BE2C (cell line): ENCODE data around the gene CXCL14.

ENCODE experiments used
- DNase-seq: peaks from one replicate; pipeline ENCODE4 v3.0.0-alpha.2; 2020
- H3K27me3 ChIP-seq: fragments of 250-450 bp; sonication (Bioruptor Pico); 2 replicates; pipeline ENCODE4 v1.5.1; 2020; ENCODE audit warnings: mild to moderate bottlenecking
- H3K36me3 ChIP-seq: fragments of 250-450 bp; sonication (Bioruptor Pico); 2 replicates; pipeline ENCODE4 v1.5.1; 2020; ENCODE audit warnings: mild to moderate bottlenecking
- H3K4me1 ChIP-seq: fragments of 250-450 bp; sonication (Bioruptor Pico); 2 replicates; pipeline ENCODE4 v1.5.1; 2020
- H3K4me3 ChIP-seq: 2 replicates; pipeline ENCODE4 v1.5.1; 2011; ENCODE audit warnings: low read depth, low read length
- H3K9me3 ChIP-seq: fragments of 250-450 bp; sonication (Bioruptor Pico); 2 replicates; pipeline ENCODE4 v1.5.1; 2020
- CTCF ChIP-seq: IDR thresholded peaks from 2 replicates; pipeline ENCODE4 v1.5.1; 2012; ENCODE audit warnings: mild to moderate bottlenecking, low read depth, low read length

Gene CXCL14

GRCh38 chr5:135605221-135605620 is 26.4 kb upstream of the CXCL14 start:
- no peak for DNase-seq
- no peak for TF ChIP-seq CTCF
- H3K4me3 ChIP-seq, result no peak overlapping the region
- no peaks in the 10 kb centered on the region for H3K36me3 ChIP-seq
- H3K4me1 ChIP-seq, result no peaks in the 10 kb centered on the region
- H3K27me3 ChIP-seq, result peaks cover 4% of the 10 kb centered on the region; the same call in 1 of the 2 replicates
- no peaks in the 10 kb centered on the region for H3K9me3 ChIP-seq

GRCh38 chr5:135604056-135604455 is 25.3 kb upstream of the CXCL14 start:
- no peak for DNase-seq
- no peak for TF ChIP-seq CTCF
- Histone ChIP-seq H3K4me1 (no peaks in the 10 kb centered on the region), H3K27me3 (peaks cover 4% of the 10 kb centered on the region; the same call in 1 of the 2 replicates), H3K36me3 (no peaks in the 10 kb centered on the region), H3K9me3 (no peaks in the 10 kb centered on the region), H3K4me3 (no peak overlapping the region)

GRCh38 chr5:135602882-135603721 is 24.3 kb upstream of the CXCL14 start:
- Histone ChIP-seq H3K4me3 (no peak overlapping the region), H3K4me1 (no peaks in the 10 kb centered on the region), H3K36me3 (no peaks in the 10 kb centered on the region), H3K9me3 (no peaks in the 10 kb centered on the region), H3K27me3 (peaks cover 4% of the 10 kb centered on the region; the same call in 1 of the 2 replicates)
- no peak for DNase-seq
- no peak for TF ChIP-seq CTCF

GRCh38 chr5:135601466-135601865 is 22.7 kb upstream of the CXCL14 start:
- no peaks in the 10 kb centered on the region for H3K4me1 ChIP-seq
- no peak for TF ChIP-seq CTCF

GRCh38 chr5:135600971-135601381 is 22.2 kb upstream of the CXCL14 start:
- Histone ChIP-seq H3K27me3 (peaks cover 4% of the 10 kb centered on the region), H3K4me1 (no peaks in the 10 kb centered on the region), H3K4me3 (no peak overlapping the region), H3K9me3 (no peaks in the 10 kb centered on the region), H3K36me3 (no peaks in the 10 kb centered on the region)
- TF ChIP-seq CTCF, result no peak
- DNase-seq, result no peak

More at GRCh38 chr5:135601466-135601865, 22.7 kb upstream of the CXCL14 start:
- DNase-seq, result no peak
- Histone ChIP-seq H3K27me3 (peaks cover 4% of the 10 kb centered on the region), H3K9me3 (no peaks in the 10 kb centered on the region), H3K36me3 (no peaks in the 10 kb centered on the region), H3K4me3 (no peak overlapping the region)

GRCh38 chr5:135600152-135600570 is 21.4 kb upstream of the CXCL14 start:
- Histone ChIP-seq H3K4me1 (no peaks in the 10 kb centered on the region), H3K36me3 (no peaks in the 10 kb centered on the region), H3K4me3 (no peak overlapping the region), H3K9me3 (no peaks in the 10 kb centered on the region), H3K27me3 (no peaks in the 10 kb centered on the region; the same call in 1 of the 2 replicates)
- no peak for DNase-seq
- no peak for TF ChIP-seq CTCF
